ENCODE results near the gene MIDN.

MIDN gene

GRCh38 chr19:1235625-1236538 lies 12.5 kb upstream of the MIDN start:
- no peak for TF ChIP-seq CTCF (IDR thresholded peaks at IDR 0.05; ENCODE audit: insufficient read depth, low read depth, low read length, missing control alignments)
- DNase-seq (ENCODE audit: low read depth): peak; percentile 46

DNA sequence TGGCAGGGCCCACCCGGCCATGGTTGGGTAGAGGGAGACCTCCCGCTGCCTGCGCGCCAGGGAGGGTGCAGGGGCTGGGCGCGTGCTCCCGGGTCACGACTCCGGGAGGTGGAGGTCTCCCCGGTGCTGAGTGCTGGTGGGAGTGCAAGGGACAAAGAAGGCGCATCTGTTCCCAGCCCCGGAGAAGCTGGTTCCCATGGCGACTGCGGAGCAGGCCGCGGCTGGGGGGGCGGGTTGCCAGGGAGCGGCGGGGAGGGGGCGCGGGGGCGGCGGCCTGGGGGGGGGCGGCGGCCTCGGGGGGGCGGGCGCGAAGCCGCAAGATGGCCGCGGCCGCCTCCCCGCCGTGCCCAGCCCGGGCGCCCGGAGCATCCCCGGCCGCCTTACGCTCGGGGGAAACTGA lies 11.8 kb upstream of the MIDN start:
- TF ChIP-seq CTCF (IDR thresholded peaks at IDR 0.05; ENCODE audit: insufficient read depth, low read depth, low read length, missing control alignments): no peak
- H3K4me3 ChIP-seq (ENCODE audit: low read length): peak overlapping the region; percentile 55
- DNase-seq (ENCODE audit: low read depth): no peak

More at GRCh38 chr19:1235625-1236538, 12.5 kb upstream of the MIDN start:
- peak overlapping the region; percentile 26 for H3K4me3 ChIP-seq (ENCODE audit: low read length)

- DNase-seq (ENCODE audit: low read depth): no peak
- no peak for TF ChIP-seq CTCF (IDR thresholded peaks at IDR 0.05; ENCODE audit: insufficient read depth, low read depth, low read length, missing control alignments)
- peak overlapping the region; percentile 55 for H3K4me3 ChIP-seq (ENCODE audit: low read length)
These were observed 11.2 kb upstream of the MIDN start for GRCh38 chr19:1237027-1237659.

GRCh38 chr19:1237754-1238368 lies 10.5 kb upstream of the MIDN start, which contains the start of gene CBARP:
Gene CBARP (minus strand): TSS chr19:1238005. CDS start chr19:1236100, 1,905 bp downstream.
- TF ChIP-seq CTCF (IDR thresholded peaks at IDR 0.05; ENCODE audit: insufficient read depth, low read depth, low read length, missing control alignments): no peak
- DNase-seq (ENCODE audit: low read depth): no peak
- H3K4me3 ChIP-seq (ENCODE audit: low read length): peak within 1 kb of the TSS; percentile 55

DNA sequence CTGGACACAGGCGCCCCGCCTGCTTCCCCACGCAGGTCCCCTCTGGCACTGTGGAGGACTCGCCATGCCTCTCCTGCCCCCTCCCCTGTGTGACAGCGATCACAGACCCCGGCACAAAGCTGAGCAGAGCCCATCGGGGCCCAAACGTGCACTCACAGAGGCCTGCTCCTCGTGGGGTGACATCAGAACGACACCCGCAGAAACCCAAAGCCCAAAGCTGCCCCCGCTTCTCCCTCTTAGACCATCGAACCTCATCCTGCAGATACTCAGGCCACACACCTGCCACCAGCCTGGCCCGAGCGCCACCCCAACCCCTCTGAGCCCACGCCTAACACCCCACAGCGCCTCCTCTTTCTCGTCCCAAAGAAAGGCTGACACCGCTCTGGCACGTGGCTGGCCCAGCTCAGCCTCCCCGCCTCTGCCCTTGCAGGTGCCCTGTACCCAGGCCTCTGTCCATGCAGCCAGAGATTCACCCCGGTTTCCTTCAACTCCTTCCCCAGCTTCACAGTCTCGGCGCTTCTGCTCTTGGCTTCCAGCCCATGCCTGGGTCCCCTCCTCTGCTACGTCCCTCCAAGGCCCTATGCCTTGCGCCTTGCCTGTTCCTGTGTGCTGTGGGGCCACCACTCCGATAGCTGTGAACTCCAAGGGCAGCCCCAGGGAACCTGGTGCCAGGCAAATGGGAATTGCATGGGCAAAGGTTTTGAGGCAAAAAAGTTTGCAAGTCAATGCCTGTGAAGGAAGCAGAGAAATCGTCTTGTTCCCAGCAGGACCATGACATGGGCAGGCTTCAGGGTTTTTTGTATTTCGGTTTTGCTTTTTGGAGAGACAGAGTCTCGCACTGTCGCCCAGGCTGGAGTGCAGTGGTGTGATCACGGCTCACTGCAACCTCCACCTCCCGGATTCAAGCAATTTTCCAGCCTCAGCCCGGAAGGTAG lies 9.7 kb upstream of the MIDN start:
- H3K4me3 ChIP-seq (ENCODE audit: low read length): peak overlapping the region; percentile 11
- DNase-seq (ENCODE audit: low read depth): no peak
- no peak for TF ChIP-seq CTCF (IDR thresholded peaks at IDR 0.05; ENCODE audit: insufficient read depth, low read depth, low read length, missing control alignments)

- no peak for TF ChIP-seq CTCF (IDR thresholded peaks at IDR 0.05; ENCODE audit: insufficient read depth, low read depth, low read length, missing control alignments)
- no peak overlapping the region for H3K4me3 ChIP-seq (ENCODE audit: low read length)
- DNase-seq (ENCODE audit: low read depth): no peak
These were observed 9.0 kb upstream of the MIDN start for GRCh38 chr19:1239420-1239795.
